Measurements from ENCODE around the gene JAK1. TPM values are rescaled to one million over a fixed set of nuclear protein-coding genes. Genes with fewer than 3 reads are reported as not detected.
"Not testable (repeated sequence)": the region's sequence is repeated elsewhere in the genome, so short reads cannot be mapped to it uniquely, and the experiment has no call there.

The JAK1 gene
- total RNA-seq, 1 donor from 2014 or later = 106 TPM

- intact Hi-C loops (cut with micrococcal nuclease) = no loop called here
- no peak for TF ChIP-seq CTCF (IDR thresholded peaks at IDR 0.05; ENCODE audit: borderline replicate concordance)
- H3K36me3 ChIP-seq = no peaks in the 10 kb centered on the region
- H3K27me3 ChIP-seq (ENCODE audit: low read depth) = no peaks in the 10 kb centered on the region
- no peak overlapping the region for H3K4me3 ChIP-seq
- DNase-seq = no peak
- no peaks in the 10 kb centered on the region for H3K9me3 ChIP-seq (replicated peaks)
- peaks cover 14% of the 10 kb centered on the region for H3K4me1 ChIP-seq
- H3K27ac ChIP-seq (replicated peaks) = no peak overlapping the region
These were observed 40.5 kb upstream of the JAK1 start for GRCh38 chr1:65006806-65007205.

- Histone ChIP-seq H3K27ac (replicated peaks) (peak overlapping the region; percentile 97), H3K36me3 (no peaks in the 10 kb centered on the region), H3K27me3 (ENCODE audit: low read depth) (no peaks in the 10 kb centered on the region), H3K4me3 (peak overlapping the region; percentile 79), H3K9me3 (replicated peaks) (peaks cover 13% of the 10 kb centered on the region), H3K4me1 (peaks cover 25% of the 10 kb centered on the region)
- DNase-seq = no peak
- intact Hi-C loops (cut with micrococcal nuclease) = no loop called here
- TF ChIP-seq CTCF (IDR thresholded peaks at IDR 0.05; ENCODE audit: borderline replicate concordance) = no peak
These were observed 36.9 kb upstream of the JAK1 start for GRCh38 chr1:65003316-65003664.

GRCh38 chr1:65002508-65003315 is 36.4 kb upstream of the JAK1 start:
- DNase-seq = peak; percentile 86
- Histone ChIP-seq H3K4me3 (peak overlapping the region; percentile 79), H3K27me3 (ENCODE audit: low read depth) (no peaks in the 10 kb centered on the region), H3K27ac (replicated peaks) (peak overlapping the region; percentile 97), H3K4me1 (peaks cover 25% of the 10 kb centered on the region), H3K9me3 (replicated peaks) (peaks cover 19% of the 10 kb centered on the region), H3K36me3 (no peaks in the 10 kb centered on the region)
- no peak for TF ChIP-seq CTCF (IDR thresholded peaks at IDR 0.05; ENCODE audit: borderline replicate concordance)
- intact Hi-C loops (cut with micrococcal nuclease) = no loop called here

DNA sequence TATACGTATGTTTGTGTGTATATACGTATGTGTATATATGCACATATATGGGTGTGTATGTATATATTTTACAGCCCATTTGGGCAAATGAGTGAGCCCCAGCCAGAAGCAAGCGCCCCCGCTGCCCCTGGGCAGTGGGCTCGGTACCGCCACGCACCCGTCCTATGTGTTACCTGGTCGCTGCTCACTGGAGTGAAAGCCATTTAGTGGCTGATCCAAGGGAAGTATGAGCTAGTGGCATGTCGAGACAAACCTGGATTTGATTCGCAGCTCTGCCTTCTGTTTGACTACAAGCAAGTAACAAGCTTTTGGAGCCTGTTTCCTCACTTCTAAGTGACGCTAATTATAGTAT is 35.8 kb upstream of the JAK1 start:
- Histone ChIP-seq H3K4me3 (peak overlapping the region; percentile 79), H3K4me1 (peaks cover 25% of the 10 kb centered on the region), H3K9me3 (replicated peaks) (peaks cover 21% of the 10 kb centered on the region), H3K36me3 (no peaks in the 10 kb centered on the region), H3K27ac (replicated peaks) (peak overlapping the region; percentile 97), H3K27me3 (ENCODE audit: low read depth) (no peaks in the 10 kb centered on the region)
- DNase-seq = no peak
- intact Hi-C loops (cut with micrococcal nuclease) = no loop called here
- TF ChIP-seq CTCF (IDR thresholded peaks at IDR 0.05; ENCODE audit: borderline replicate concordance) = no peak

DNA sequence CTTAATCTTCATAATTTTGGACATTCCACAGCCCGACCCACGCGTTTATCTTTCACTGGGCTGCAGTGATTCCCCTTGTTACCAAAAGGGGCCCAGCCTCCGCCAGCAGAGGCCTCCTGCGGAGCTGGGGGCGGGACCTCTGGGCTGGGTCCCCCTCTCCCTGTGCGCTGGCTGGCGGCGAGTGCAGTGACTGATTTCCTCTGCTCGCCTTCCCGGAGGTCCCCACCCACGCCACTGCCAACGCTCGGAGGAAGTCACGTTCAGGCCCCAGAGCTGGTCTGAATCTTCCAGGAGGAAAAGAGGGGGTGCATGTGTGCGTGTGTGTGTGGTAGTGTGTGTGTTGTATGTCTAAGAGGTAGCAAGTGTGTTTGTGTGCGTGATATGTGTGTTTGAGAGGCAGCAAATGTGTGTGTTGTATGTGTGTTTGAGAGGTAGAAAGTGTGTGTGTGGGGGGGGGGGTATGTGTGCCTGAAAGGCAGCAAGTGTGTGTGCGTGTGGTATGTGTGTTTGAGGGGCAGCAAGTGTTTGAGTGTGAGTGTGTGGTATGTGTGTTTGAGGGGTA is 35.0 kb upstream of the JAK1 start:
- Histone ChIP-seq H3K9me3 (replicated peaks) (peaks cover 21% of the 10 kb centered on the region), H3K27ac (replicated peaks) (peak overlapping the region; percentile 97), H3K36me3 (no peaks in the 10 kb centered on the region), H3K4me3 (peak overlapping the region; percentile 79), H3K4me1 (peaks cover 25% of the 10 kb centered on the region), H3K27me3 (ENCODE audit: low read depth) (no peaks in the 10 kb centered on the region)
- TF ChIP-seq CTCF (IDR thresholded peaks at IDR 0.05; ENCODE audit: borderline replicate concordance) = peak; percentile 27
- intact Hi-C loops (cut with micrococcal nuclease) = no loop called here
- peak; percentile 83 for DNase-seq

GRCh38 chr1:64998425-64998948 is 32.1 kb upstream of the JAK1 start:
- H3K36me3 ChIP-seq; H3K27me3 ChIP-seq (ENCODE audit: low read depth); DNase-seq; intact Hi-C loops (cut with micrococcal nuclease); H3K4me3 ChIP-seq: not testable (repeated sequence)
- H3K9me3 ChIP-seq (replicated peaks) = peaks cover 21% of the 10 kb centered on the region
- H3K27ac ChIP-seq (replicated peaks) = peak overlapping the region; percentile 5
- H3K4me1 ChIP-seq = peaks cover 25% of the 10 kb centered on the region

All from left ventricle myocardium inferior (tissue), 1 donor.